OCI-LY7 (cell line): Measurements from ENCODE around the gene LTBR.
"Not testable (repeated sequence)": the region's sequence is repeated elsewhere in the genome, so short reads cannot be mapped to it uniquely, and the experiment has no call there.

Source experiments
- CTCF ChIP-seq: fragments of 200-600 bp; sonication (generic); conservative IDR thresholded peaks from 2 replicates; pipeline ENCODE4 v1.5.1; 2014; ENCODE audit warnings: mild to moderate bottlenecking, antibody characterized with exemption, low read length, moderate library complexity, mixed read lengths
- EZH2phosphoT487 ChIP-seq: fragments of 200-600 bp; sonication (generic); IDR thresholded peaks from 2 replicates; pipeline ENCODE4 v1.6.1; 2018; ENCODE audit warnings: low read depth, borderline replicate concordance, mild to moderate bottlenecking, mixed run types, antibody characterized with exemption, low read length, moderate library complexity, mixed read lengths

- TF ChIP-seq CTCF, EZH2phosphoT487: not testable (repeated sequence)
Observed at GRCh38 chr12:6427796-6428195, 43.8 kb downstream of the LTBR start.
